Neural cell (in vitro differentiated cells): Measurements from ENCODE around the gene GOLT1B. TPM values are rescaled to one million over a fixed set of nuclear protein-coding genes. Genes with fewer than 3 reads are reported as not detected.

ENCODE experiments used
- H2AFZ ChIP-seq: fragments of 200-600, 300-800 bp; sonication (generic), shearing (Covaris generic); 2 replicates; pipeline ENCODE4 v1.6.0; 2014; ENCODE audit warnings: low read depth, mild to moderate bottlenecking, antibody characterized with exemption, low read length, moderate library complexity
- H3F3A ChIP-seq: fragments of 200-600 bp; shearing (Covaris generic); 2 replicates; pipeline ENCODE4 v1.6.1; 2016; ENCODE audit warnings: mild to moderate bottlenecking, moderate library complexity, mixed read lengths, antibody characterized with exemption, low read length; ENCODE audit not compliant: insufficient read depth, poor library complexity, severe bottlenecking
- H3K27ac ChIP-seq: fragments of 200-600, 300-800 bp; sonication (generic), shearing (Covaris generic); 2 replicates; pipeline ENCODE4 v1.5.1; 2014; ENCODE audit warnings: mild to moderate bottlenecking, low read length, moderate library complexity
- H3K27me3 ChIP-seq: fragments of 300-800, 200-600 bp; sonication (generic), shearing (Covaris generic); 2 replicates; pipeline ENCODE4 v1.6.0; 2014; ENCODE audit warnings: mild to moderate bottlenecking, low read depth, low read length, moderate library complexity; ENCODE audit not compliant: insufficient read depth
- H3K36me3 ChIP-seq: fragments of 300-800, 200-600 bp; sonication (generic), shearing (Covaris generic); 2 replicates; pipeline ENCODE4 v1.5.1; 2014; ENCODE audit warnings: mild to moderate bottlenecking, antibody characterized with exemption, low read length, moderate library complexity; ENCODE audit not compliant: insufficient read depth
- H3K4me2 ChIP-seq: fragments of 300-800, 200-600 bp; sonication (generic), shearing (Covaris generic); 2 replicates; pipeline ENCODE4 v1.6.0; 2014; ENCODE audit warnings: mild to moderate bottlenecking, low read length
- H3K4me3 ChIP-seq: fragments of 300-800, 200-600 bp; sonication (generic), shearing (Covaris generic); 2 replicates; pipeline ENCODE4 v1.5.1; 2014; ENCODE audit warnings: mild to moderate bottlenecking, low read length, moderate library complexity
- H3K79me2 ChIP-seq: fragments of 200-600 bp; shearing (Covaris generic); replicated peaks from 2 replicates; pipeline ENCODE4 v1.6.0; 2014; ENCODE audit warnings: mild to moderate bottlenecking, low read length, moderate library complexity; ENCODE audit not compliant: insufficient read depth
- H3K9ac ChIP-seq: fragments of 300-800, 200-600 bp; sonication (generic), shearing (Covaris generic); 2 replicates; pipeline ENCODE4 v1.6.1; 2016; ENCODE audit warnings: mild to moderate bottlenecking, low read length, mixed read lengths
- H3K9me2 ChIP-seq: fragments of 200-600 bp; shearing (Covaris generic); 2 replicates; pipeline ENCODE4 v1.6.1; 2016; ENCODE audit warnings: mild to moderate bottlenecking, low read length, mixed read lengths; ENCODE audit not compliant: insufficient read depth
- H3K9me3 ChIP-seq: fragments of 200-600, 300-800 bp; sonication (generic), shearing (Covaris generic); 2 replicates; pipeline ENCODE4 v1.6.1; 2016; ENCODE audit warnings: mild to moderate bottlenecking, mixed run types, low read length, moderate library complexity, mixed read lengths
- H4K20me1 ChIP-seq: fragments of 200-600 bp; shearing (Covaris generic); 2 replicates; pipeline ENCODE4 v1.6.1; 2016; ENCODE audit warnings: mild to moderate bottlenecking, mixed run types; ENCODE audit not compliant: insufficient read depth
- EP300 ChIP-seq: fragments of 450-650 bp; conservative IDR thresholded peaks from 2 replicates; pipeline ENCODE4 v1.6.1; 2014; ENCODE audit warnings: antibody characterized with exemption, mild to moderate bottlenecking, moderate library complexity; ENCODE audit not compliant: poor library complexity, severe bottlenecking
- EZH2 ChIP-seq: fragments of 200-600, 300-800 bp; shearing (Covaris generic), sonication (generic); IDR thresholded peaks from 2 replicates; pipeline ENCODE4 v1.6.1; 2014; ENCODE audit warnings: antibody characterized with exemption, low read length, borderline replicate concordance, mild to moderate bottlenecking; ENCODE audit not compliant: insufficient read depth, poor library complexity, severe bottlenecking
- MXI1 ChIP-seq: fragments of 450-650 bp; conservative IDR thresholded peaks from 2 replicates; pipeline ENCODE4 v1.6.1; 2014; ENCODE audit warnings: antibody characterized with exemption, mild to moderate bottlenecking; ENCODE audit not compliant: poor library complexity, severe bottlenecking
- POLR2AphosphoS5 ChIP-seq: IDR thresholded peaks from 2 replicates; pipeline ENCODE4 v1.6.1; 2012
- RAD21 ChIP-seq: fragments of 450-650 bp; conservative IDR thresholded peaks from 2 replicates; pipeline ENCODE4 v1.6.1; 2014; ENCODE audit warnings: antibody characterized with exemption, mild to moderate bottlenecking, moderate library complexity
- SMC3 ChIP-seq: fragments of 450-650 bp; conservative IDR thresholded peaks from 2 replicates; pipeline ENCODE4 v1.6.1; 2014; ENCODE audit warnings: antibody characterized with exemption, mild to moderate bottlenecking, moderate library complexity; ENCODE audit not compliant: poor library complexity
- TAF1 ChIP-seq: IDR thresholded peaks from 2 replicates; pipeline ENCODE4 v1.6.1; 2012; ENCODE audit warnings: low read depth
- polyA plus RNA-seq: library from polyadenylated mRNA; depleted of rRNA; stranded (reverse); fragments of >200 nt; gene quantifications from 2 replicates; pipeline ENCODE4 v1.2.3, GENCODE V29; 2014
- TF ChIP-seq, protein P1 (sequence below): fragments of 450-650 bp; IDR thresholded peaks from 2 replicates; pipeline ENCODE4 v1.5.1; 2014; ENCODE audit warnings: antibody characterized with exemption, mild to moderate bottlenecking, moderate library complexity; ENCODE audit not compliant: poor library complexity, severe bottlenecking
- TF ChIP-seq, protein P2 (sequence below): IDR thresholded peaks from 2 replicates; pipeline ENCODE4 v1.6.1; 2012; ENCODE audit warnings: borderline replicate concordance

GOLT1B gene
- polyA plus RNA-seq, 1 donor from 2014 or later: 203 TPM

DNA sequence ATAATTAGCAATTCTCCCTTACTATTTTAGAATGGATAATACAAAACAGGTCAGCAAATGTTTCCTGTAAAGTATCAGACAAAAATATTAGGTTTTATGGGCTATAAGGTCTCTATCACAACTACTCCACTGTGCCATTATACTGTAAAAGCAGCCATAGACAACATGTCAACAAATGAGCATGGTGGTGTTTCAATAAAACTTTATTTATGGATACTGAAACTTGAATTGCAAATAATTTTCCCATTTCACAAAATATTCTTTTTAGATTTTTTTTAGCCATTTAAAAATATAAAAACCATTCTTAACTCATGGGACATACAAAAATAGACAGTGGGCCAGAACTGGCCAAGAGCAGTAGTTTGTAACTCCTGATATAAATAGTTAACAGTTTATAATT is 15.6 kb upstream of the GOLT1B start:
- no peaks in the 10 kb centered on the region for H3K9me2 ChIP-seq
- no peaks in the 10 kb centered on the region for H4K20me1 ChIP-seq
- no peak for TF ChIP-seq EZH2
- no peak for TF ChIP-seq MXI1
- no peak for TF ChIP-seq POLR2AphosphoS5
- TF ChIP-seq SMC3: no peak
- TF ChIP-seq, protein P1, sequence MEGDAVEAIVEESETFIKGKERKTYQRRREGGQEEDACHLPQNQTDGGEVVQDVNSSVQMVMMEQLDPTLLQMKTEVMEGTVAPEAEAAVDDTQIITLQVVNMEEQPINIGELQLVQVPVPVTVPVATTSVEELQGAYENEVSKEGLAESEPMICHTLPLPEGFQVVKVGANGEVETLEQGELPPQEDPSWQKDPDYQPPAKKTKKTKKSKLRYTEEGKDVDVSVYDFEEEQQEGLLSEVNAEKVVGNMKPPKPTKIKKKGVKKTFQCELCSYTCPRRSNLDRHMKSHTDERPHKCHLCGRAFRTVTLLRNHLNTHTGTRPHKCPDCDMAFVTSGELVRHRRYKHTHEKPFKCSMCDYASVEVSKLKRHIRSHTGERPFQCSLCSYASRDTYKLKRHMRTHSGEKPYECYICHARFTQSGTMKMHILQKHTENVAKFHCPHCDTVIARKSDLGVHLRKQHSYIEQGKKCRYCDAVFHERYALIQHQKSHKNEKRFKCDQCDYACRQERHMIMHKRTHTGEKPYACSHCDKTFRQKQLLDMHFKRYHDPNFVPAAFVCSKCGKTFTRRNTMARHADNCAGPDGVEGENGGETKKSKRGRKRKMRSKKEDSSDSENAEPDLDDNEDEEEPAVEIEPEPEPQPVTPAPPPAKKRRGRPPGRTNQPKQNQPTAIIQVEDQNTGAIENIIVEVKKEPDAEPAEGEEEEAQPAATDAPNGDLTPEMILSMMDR: no peak
- no peak for TF ChIP-seq EP300
- no peak for TF ChIP-seq RAD21
- TF ChIP-seq, protein P2, sequence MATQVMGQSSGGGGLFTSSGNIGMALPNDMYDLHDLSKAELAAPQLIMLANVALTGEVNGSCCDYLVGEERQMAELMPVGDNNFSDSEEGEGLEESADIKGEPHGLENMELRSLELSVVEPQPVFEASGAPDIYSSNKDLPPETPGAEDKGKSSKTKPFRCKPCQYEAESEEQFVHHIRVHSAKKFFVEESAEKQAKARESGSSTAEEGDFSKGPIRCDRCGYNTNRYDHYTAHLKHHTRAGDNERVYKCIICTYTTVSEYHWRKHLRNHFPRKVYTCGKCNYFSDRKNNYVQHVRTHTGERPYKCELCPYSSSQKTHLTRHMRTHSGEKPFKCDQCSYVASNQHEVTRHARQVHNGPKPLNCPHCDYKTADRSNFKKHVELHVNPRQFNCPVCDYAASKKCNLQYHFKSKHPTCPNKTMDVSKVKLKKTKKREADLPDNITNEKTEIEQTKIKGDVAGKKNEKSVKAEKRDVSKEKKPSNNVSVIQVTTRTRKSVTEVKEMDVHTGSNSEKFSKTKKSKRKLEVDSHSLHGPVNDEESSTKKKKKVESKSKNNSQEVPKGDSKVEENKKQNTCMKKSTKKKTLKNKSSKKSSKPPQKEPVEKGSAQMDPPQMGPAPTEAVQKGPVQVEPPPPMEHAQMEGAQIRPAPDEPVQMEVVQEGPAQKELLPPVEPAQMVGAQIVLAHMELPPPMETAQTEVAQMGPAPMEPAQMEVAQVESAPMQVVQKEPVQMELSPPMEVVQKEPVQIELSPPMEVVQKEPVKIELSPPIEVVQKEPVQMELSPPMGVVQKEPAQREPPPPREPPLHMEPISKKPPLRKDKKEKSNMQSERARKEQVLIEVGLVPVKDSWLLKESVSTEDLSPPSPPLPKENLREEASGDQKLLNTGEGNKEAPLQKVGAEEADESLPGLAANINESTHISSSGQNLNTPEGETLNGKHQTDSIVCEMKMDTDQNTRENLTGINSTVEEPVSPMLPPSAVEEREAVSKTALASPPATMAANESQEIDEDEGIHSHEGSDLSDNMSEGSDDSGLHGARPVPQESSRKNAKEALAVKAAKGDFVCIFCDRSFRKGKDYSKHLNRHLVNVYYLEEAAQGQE: no peak
- TF ChIP-seq TAF1: no peak
- peaks cover 10% of the 10 kb centered on the region for H3K36me3 ChIP-seq
- no peaks in the 10 kb centered on the region for H3K9me3 ChIP-seq
- H3F3A ChIP-seq: no peaks in the 10 kb centered on the region
- H3K9ac ChIP-seq: no peak overlapping the region
- H3K4me2 ChIP-seq: no peak overlapping the region
- no peak overlapping the region for H3K4me3 ChIP-seq
- H3K79me2 ChIP-seq: no peaks in the 10 kb centered on the region
- H3K27ac ChIP-seq: no peak overlapping the region
- no peaks in the 10 kb centered on the region for H3K27me3 ChIP-seq
- no peak overlapping the region for H2AFZ ChIP-seq

DNA sequence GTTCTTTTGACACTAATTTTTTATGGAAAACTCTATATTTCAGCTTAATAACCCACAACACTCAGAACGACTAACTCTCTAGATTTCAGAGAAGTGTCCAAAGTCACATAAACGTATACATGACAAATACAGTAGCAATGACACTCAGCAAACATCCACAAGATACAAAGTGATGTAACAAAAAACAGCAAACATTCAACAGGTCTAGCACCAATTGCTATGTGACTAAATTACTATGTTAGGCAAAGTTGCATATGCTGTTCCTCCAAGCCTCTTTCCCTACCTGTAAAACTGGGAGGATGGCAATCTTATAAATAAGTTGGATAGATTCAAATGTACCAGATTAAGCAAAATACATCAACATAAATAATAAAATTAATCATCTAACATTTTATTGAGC is 1.8 kb upstream of the GOLT1B start:
- Histone ChIP-seq H3K27ac (no peak overlapping the region), H3K4me3 (peak overlapping the region; percentile 81), H3K9me3 (no peaks in the 10 kb centered on the region), H3K9ac (no peak overlapping the region), H2AFZ (no peak overlapping the region), H3K27me3 (no peaks in the 10 kb centered on the region), H3K4me2 (peak overlapping the region; percentile 84), H3F3A (no peaks in the 10 kb centered on the region), H3K79me2 (peaks cover 47% of the 10 kb centered on the region), H4K20me1 (no peaks in the 10 kb centered on the region), H3K9me2 (no peaks in the 10 kb centered on the region), H3K36me3 (no peaks in the 10 kb centered on the region)
- TF ChIP-seq, protein P2: no peak
- no peak for TF ChIP-seq EP300
- TF ChIP-seq POLR2AphosphoS5: no peak
- TF ChIP-seq, protein P1: no peak
- TF ChIP-seq TAF1: no peak
- no peak for TF ChIP-seq SMC3
- TF ChIP-seq EZH2: no peak
- no peak for TF ChIP-seq RAD21
- TF ChIP-seq MXI1: no peak
